SU-DHL-6 (cell line): Measurements from ENCODE around the gene PHAF1.

Source experiments
- H2AFZ ChIP-seq: fragments of 200-600 bp; sonication (generic); 2 replicates; pipeline ENCODE4 v1.6.1; 2014; ENCODE audit warnings: low read depth, mild to moderate bottlenecking, moderate library complexity, mixed read lengths, antibody characterized with exemption, low read length; ENCODE audit not compliant: severe bottlenecking
- H3F3A ChIP-seq: fragments of 200-600 bp; shearing (Covaris generic); 2 replicates; pipeline ENCODE4 v1.6.0; 2016; ENCODE audit warnings: antibody characterized with exemption, mild to moderate bottlenecking; ENCODE audit not compliant: insufficient read depth
- H3K27ac ChIP-seq: fragments of 200-600 bp; sonication (generic); 2 replicates; pipeline ENCODE4 v1.5.1; 2016; ENCODE audit warnings: low read depth, mild to moderate bottlenecking, low read length, moderate library complexity, mixed read lengths
- H3K27me3 ChIP-seq: fragments of 200-600 bp; sonication (generic), shearing (Covaris generic); 2 replicates; pipeline ENCODE4 v1.6.0; 2014; ENCODE audit warnings: mild to moderate bottlenecking, low read length
- H3K36me3 ChIP-seq: fragments of 200-600 bp; sonication (generic); 2 replicates; pipeline ENCODE4 v1.6.1; 2014; ENCODE audit warnings: mild to moderate bottlenecking, low read length, mixed read lengths
- H3K4me2 ChIP-seq: fragments of 300-600, 200-600 bp; shearing (Covaris generic), sonication (generic); 2 replicates; pipeline ENCODE4 v1.6.0; 2014; ENCODE audit warnings: low read length, low read depth, mild to moderate bottlenecking; ENCODE audit not compliant: poor library complexity, severe bottlenecking
- H3K4me3 ChIP-seq: fragments of 200-600 bp; sonication (generic); 2 replicates; pipeline ENCODE4 v1.5.1; 2014; ENCODE audit warnings: antibody characterized with exemption, low read length, mild to moderate bottlenecking, mixed read lengths; ENCODE audit not compliant: insufficient read depth, poor library complexity, severe bottlenecking
- H3K79me2 ChIP-seq: fragments of 200-600 bp; sonication (generic); 2 replicates; pipeline ENCODE4 v1.6.1; 2014; ENCODE audit warnings: mild to moderate bottlenecking, low read length, moderate library complexity; ENCODE audit not compliant: insufficient read depth
- H3K9ac ChIP-seq: fragments of 200-600 bp; sonication (generic); 2 replicates; pipeline ENCODE4 v1.7.0; 2014; ENCODE audit warnings: mild to moderate bottlenecking, low read length
- H3K9me2 ChIP-seq: fragments of 200-600 bp; sonication (generic); replicated peaks from 2 replicates; pipeline ENCODE4 v1.6.1; 2014; ENCODE audit warnings: low read length; ENCODE audit not compliant: insufficient read depth
- H3K9me3 ChIP-seq: fragments of 200-600 bp; sonication (generic); 2 replicates; pipeline ENCODE4 v1.6.1; 2014; ENCODE audit warnings: low read length, mixed read lengths; ENCODE audit not compliant: insufficient read depth
- H4K20me1 ChIP-seq: fragments of 200-600 bp; sonication (generic); 2 replicates; pipeline ENCODE4 v1.6.1; 2014; ENCODE audit warnings: low read depth, mild to moderate bottlenecking, antibody characterized with exemption, low read length, moderate library complexity, mixed read lengths
- CTCF ChIP-seq: fragments of 200-600 bp; sonication (generic); IDR thresholded peaks from one replicate; pipeline ENCODE4 v1.5.1; 2017; ENCODE audit warnings: antibody characterized with exemption, mild to moderate bottlenecking, low read length, moderate library complexity; ENCODE audit not compliant: insufficient read depth, poor library complexity, severe bottlenecking
- EZH2phosphoT487 ChIP-seq: fragments of 200-600 bp; sonication (generic), shearing (Covaris generic); conservative IDR thresholded peaks from 2 replicates; pipeline ENCODE4 v1.6.1; 2018; ENCODE audit warnings: mild to moderate bottlenecking, antibody characterized with exemption, low read length, moderate library complexity, mixed read lengths

Gene PHAF1

GRCh38 chr16:67156143-67156844, 46.6 kb downstream of the PHAF1 start:
- H2AFZ ChIP-seq: no peak overlapping the region
- no peak overlapping the region for H3K9ac ChIP-seq
- no peaks in the 10 kb centered on the region for H3K9me2 ChIP-seq
- no peak overlapping the region for H3K4me3 ChIP-seq
- H3F3A ChIP-seq: peaks cover 16% of the 10 kb centered on the region
- H3K27ac ChIP-seq: no peak overlapping the region
- TF ChIP-seq EZH2phosphoT487 (no peak), CTCF (no peak)
- H3K9me3 ChIP-seq: no peaks in the 10 kb centered on the region
- no peaks in the 10 kb centered on the region for H4K20me1 ChIP-seq
- no peak overlapping the region for H3K4me2 ChIP-seq
- H3K79me2 ChIP-seq: no peaks in the 10 kb centered on the region
- H3K27me3 ChIP-seq: no peaks in the 10 kb centered on the region
- H3K36me3 ChIP-seq: no peaks in the 10 kb centered on the region

- H3F3A ChIP-seq: peaks cover 16% of the 10 kb centered on the region
- H3K36me3 ChIP-seq: no peaks in the 10 kb centered on the region
- H3K4me3 ChIP-seq: no peak overlapping the region
- no peaks in the 10 kb centered on the region for H3K9me2 ChIP-seq
- H3K9me3 ChIP-seq: no peaks in the 10 kb centered on the region
- TF ChIP-seq EZH2phosphoT487: no peak
- TF ChIP-seq CTCF: no peak
- H2AFZ ChIP-seq: no peak overlapping the region
- no peaks in the 10 kb centered on the region for H4K20me1 ChIP-seq
- no peak overlapping the region for H3K9ac ChIP-seq
- no peak overlapping the region for H3K4me2 ChIP-seq
- H3K27ac ChIP-seq: no peak overlapping the region
- H3K79me2 ChIP-seq: no peaks in the 10 kb centered on the region
- no peaks in the 10 kb centered on the region for H3K27me3 ChIP-seq
Measured at GRCh38 chr16:67157106-67157748, 47.5 kb downstream of the PHAF1 start.

- no peak for TF ChIP-seq CTCF
- no peak for TF ChIP-seq EZH2phosphoT487
- Histone ChIP-seq H3K27me3 (no peaks in the 10 kb centered on the region), H3K9ac (no peak overlapping the region), H3K9me3 (no peaks in the 10 kb centered on the region), H3K4me2 (peak overlapping the region; percentile 78), H4K20me1 (no peaks in the 10 kb centered on the region), H3K79me2 (no peaks in the 10 kb centered on the region), H3F3A (peaks cover 16% of the 10 kb centered on the region), H3K4me3 (no peak overlapping the region), H3K36me3 (no peaks in the 10 kb centered on the region), H3K27ac (no peak overlapping the region), H2AFZ (no peak overlapping the region), H3K9me2 (no peaks in the 10 kb centered on the region)
Measured at GRCh38 chr16:67157892-67158635, 48.3 kb downstream of the PHAF1 start.
